Measurements from ENCODE around the gene IGFBP6. TPM values are rescaled to one million over a fixed set of nuclear protein-coding genes. Genes with fewer than 3 reads are reported as not detected.

IGFBP6 gene
- total and polyA plus RNA-seq, 4 donors: 1.6 to 17.6 (median 12.0) TPM

DNA sequence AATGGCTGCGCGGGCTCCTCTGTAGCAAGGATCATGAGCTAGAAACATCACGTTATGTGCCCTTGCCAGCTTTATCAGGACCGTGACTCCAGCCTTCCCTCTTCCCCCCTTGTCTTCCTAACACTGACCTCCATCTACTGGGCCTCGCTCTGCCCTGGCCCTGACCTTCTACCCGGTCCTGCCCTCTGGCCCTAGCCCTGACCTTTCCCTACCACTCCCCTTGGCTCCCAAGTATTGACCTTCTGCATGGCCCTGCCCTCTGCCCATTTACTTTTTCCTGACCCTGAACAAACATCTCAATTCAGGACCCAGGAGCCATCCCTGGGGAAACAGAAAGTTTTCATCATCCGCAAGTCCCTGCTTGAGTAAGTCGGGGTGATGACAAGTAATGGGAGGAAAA is 7.8 kb downstream of the IGFBP6 start:
- no peak for DNase-seq (ENCODE audit: low spot score)
- H3K27me3 ChIP-seq (ENCODE audit: control insufficient read depth in 4 of 4, insufficient read depth in 4 of 4, low read length in 3 of 4): no peaks in the 10 kb centered on the region
- H3K36me3 ChIP-seq (ENCODE audit: control insufficient read depth in 4 of 4, insufficient read depth in 3 of 4, low read depth in 1 of 4, low read length in 3 of 4): no peaks in the 10 kb centered on the region
- no peak overlapping the region for H3K4me3 ChIP-seq (ENCODE audit: low read depth in 1 of 3, low read length in 3 of 3)
- WGBS: 69% methylated on average over 8 of the region's 8 CpGs
- no peak overlapping the region for H3K9ac ChIP-seq (ENCODE audit: low read depth in 1 of 2, low read length in 2 of 2)
- H3K27ac ChIP-seq (ENCODE audit: low read depth in 1 of 2, low read length in 2 of 2): no peak overlapping the region
- peak; percentile 83 for TF ChIP-seq NR2F2 (IDR thresholded peaks at IDR 0.05)
- TF ChIP-seq EGR1 (IDR thresholded peaks at IDR 0.05; ENCODE audit: low read depth in 2 of 2): no peak
- peak; percentile 53 to 60 for TF ChIP-seq HNF4A (conservative IDR thresholded peaks at IDR 0.05)
- TF ChIP-seq, protein P1, sequence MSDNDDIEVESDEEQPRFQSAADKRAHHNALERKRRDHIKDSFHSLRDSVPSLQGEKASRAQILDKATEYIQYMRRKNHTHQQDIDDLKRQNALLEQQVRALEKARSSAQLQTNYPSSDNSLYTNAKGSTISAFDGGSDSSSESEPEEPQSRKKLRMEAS (IDR thresholded peaks at IDR 0.05): no peak
- no peak for TF ChIP-seq TAF1 (conservative IDR thresholded peaks at IDR 0.05)
- TF ChIP-seq RXRA (IDR thresholded peaks at IDR 0.05): peak; percentile 76 to 87
- peaks cover 16 to 44% (median 26%) of the 10 kb centered on the region in 4 donors for H3K4me1 ChIP-seq (ENCODE audit: control insufficient read depth in 4 of 4, insufficient read depth in 4 of 4, low read length in 3 of 4)
- H3K9me3 ChIP-seq (ENCODE audit: control insufficient read depth in 4 of 4, low read length in 3 of 4): no peaks in the 10 kb centered on the region

- DNase-seq (ENCODE audit: low spot score): no peak
- H3K36me3 ChIP-seq (ENCODE audit: control insufficient read depth in 4 of 4, insufficient read depth in 3 of 4, low read depth in 1 of 4, low read length in 3 of 4): no peaks in the 10 kb centered on the region
- H3K27ac ChIP-seq (ENCODE audit: low read depth in 1 of 2, low read length in 2 of 2): no peak overlapping the region
- TF ChIP-seq FOXA2 (IDR thresholded peaks at IDR 0.05) (no peak), HNF4G (IDR thresholded peaks at IDR 0.05) (no peak), EGR1 (IDR thresholded peaks at IDR 0.05; ENCODE audit: low read depth in 2 of 2) (no peak), ZBTB33 (IDR thresholded peaks at IDR 0.05) (no peak), GABPA (IDR thresholded peaks at IDR 0.05 in 1 of 2, conservative IDR thresholded peaks at IDR 0.05 in 1 of 2) (no peak), FOXA1 (IDR thresholded peaks at IDR 0.05) (no peak), NR2F2 (IDR thresholded peaks at IDR 0.05) (no peak), RAD21 (IDR thresholded peaks at IDR 0.05) (no peak), TAF1 (conservative IDR thresholded peaks at IDR 0.05) (no peak), YY1 (IDR thresholded peaks at IDR 0.05) (no peak), HNF4A (conservative IDR thresholded peaks at IDR 0.05) (no peak), JUND (IDR thresholded peaks at IDR 0.05) (no peak), RXRA (IDR thresholded peaks at IDR 0.05) (no peak), ATF3 (IDR thresholded peaks at IDR 0.05) (no peak)
- TF ChIP-seq, protein P1 (IDR thresholded peaks at IDR 0.05): no peak
- TF ChIP-seq, protein P2, sequence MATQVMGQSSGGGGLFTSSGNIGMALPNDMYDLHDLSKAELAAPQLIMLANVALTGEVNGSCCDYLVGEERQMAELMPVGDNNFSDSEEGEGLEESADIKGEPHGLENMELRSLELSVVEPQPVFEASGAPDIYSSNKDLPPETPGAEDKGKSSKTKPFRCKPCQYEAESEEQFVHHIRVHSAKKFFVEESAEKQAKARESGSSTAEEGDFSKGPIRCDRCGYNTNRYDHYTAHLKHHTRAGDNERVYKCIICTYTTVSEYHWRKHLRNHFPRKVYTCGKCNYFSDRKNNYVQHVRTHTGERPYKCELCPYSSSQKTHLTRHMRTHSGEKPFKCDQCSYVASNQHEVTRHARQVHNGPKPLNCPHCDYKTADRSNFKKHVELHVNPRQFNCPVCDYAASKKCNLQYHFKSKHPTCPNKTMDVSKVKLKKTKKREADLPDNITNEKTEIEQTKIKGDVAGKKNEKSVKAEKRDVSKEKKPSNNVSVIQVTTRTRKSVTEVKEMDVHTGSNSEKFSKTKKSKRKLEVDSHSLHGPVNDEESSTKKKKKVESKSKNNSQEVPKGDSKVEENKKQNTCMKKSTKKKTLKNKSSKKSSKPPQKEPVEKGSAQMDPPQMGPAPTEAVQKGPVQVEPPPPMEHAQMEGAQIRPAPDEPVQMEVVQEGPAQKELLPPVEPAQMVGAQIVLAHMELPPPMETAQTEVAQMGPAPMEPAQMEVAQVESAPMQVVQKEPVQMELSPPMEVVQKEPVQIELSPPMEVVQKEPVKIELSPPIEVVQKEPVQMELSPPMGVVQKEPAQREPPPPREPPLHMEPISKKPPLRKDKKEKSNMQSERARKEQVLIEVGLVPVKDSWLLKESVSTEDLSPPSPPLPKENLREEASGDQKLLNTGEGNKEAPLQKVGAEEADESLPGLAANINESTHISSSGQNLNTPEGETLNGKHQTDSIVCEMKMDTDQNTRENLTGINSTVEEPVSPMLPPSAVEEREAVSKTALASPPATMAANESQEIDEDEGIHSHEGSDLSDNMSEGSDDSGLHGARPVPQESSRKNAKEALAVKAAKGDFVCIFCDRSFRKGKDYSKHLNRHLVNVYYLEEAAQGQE (IDR thresholded peaks at IDR 0.05): no peak
- WGBS: 82% methylated on average over 7 of the region's 7 CpGs
- H3K4me3 ChIP-seq (ENCODE audit: low read depth in 1 of 3, low read length in 3 of 3): no peak overlapping the region
- no peaks in the 10 kb centered on the region for H3K9me3 ChIP-seq (ENCODE audit: control insufficient read depth in 4 of 4, low read length in 3 of 4)
- no peak overlapping the region for H3K9ac ChIP-seq (ENCODE audit: low read depth in 1 of 2, low read length in 2 of 2)
- peaks cover 16 to 44% (median 26%) of the 10 kb centered on the region in 4 donors for H3K4me1 ChIP-seq (ENCODE audit: control insufficient read depth in 4 of 4, insufficient read depth in 4 of 4, low read length in 3 of 4)
- H3K27me3 ChIP-seq (ENCODE audit: control insufficient read depth in 4 of 4, insufficient read depth in 4 of 4, low read length in 3 of 4): no peaks in the 10 kb centered on the region
These were observed 8.4 kb downstream of the IGFBP6 start for GRCh38 chr12:53105712-53106439.

Data from liver (tissue), 9 donors.